Measurements from ENCODE around the gene FFAR3. TPM values are rescaled to one million over a fixed set of nuclear protein-coding genes. Genes with fewer than 3 reads are reported as not detected.

FFAR3 gene
- total and polyA plus RNA-seq, 2 of the 13 experiments (the other 11 are each of a cell fraction or from before 2014, with no cell fraction given), result not detected

DNA sequence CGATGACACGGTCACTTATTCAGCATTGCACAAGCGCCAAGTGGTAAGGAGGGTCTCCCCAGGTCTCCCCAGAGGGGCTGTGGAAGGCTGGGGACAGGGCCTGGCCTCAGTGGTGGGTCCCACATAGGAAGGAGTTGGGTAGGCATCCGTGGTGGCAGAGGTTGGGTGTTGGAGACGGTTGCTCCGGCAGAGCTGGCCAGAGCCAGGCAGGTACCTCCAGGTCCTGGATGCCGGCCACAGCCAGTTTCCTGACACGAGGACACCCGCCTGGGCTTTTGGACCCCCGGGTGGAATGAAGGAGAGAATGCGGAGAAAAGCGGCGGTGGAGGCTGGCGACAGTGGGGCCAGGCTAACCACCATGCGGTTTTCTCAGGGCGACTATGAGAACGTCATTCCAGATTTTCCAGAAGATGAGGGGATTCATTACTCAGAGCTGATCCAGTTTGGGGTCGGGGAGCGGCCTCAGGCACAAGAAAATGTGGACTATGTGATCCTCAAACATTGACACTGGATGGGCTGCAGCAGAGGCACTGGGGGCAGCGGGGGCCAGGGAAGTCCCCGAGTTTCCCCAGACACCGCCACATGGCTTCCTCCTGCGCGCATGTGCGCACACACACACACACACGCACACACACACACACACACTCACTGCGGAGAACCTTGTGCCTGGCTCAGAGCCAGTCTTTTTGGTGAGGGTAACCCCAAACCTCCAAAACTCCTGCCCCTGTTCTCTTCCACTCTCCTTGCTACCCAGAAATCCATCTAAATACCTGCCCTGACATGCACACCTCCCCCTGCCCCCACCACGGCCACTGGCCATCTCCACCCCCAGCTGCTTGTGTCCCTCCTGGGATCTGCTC, 11.8 kb upstream of the FFAR3 start (continued):
- TF ChIP-seq PAXIP1 (CRISPR knock-in tag; conservative IDR thresholded peaks at IDR 0.05), result peak; percentile 66
- TF ChIP-seq MEF2D (CRISPR knock-in tag; IDR thresholded peaks at IDR 0.05), result no peak
- TF ChIP-seq TEAD3 (CRISPR knock-in tag; optimal IDR thresholded peaks at IDR 0.05; ENCODE audit: borderline replicate concordance), result peak; percentile 54
- no peak for TF ChIP-seq ZNF136 (CRISPR knock-in tag; IDR thresholded peaks at IDR 0.05; ENCODE audit: low read depth)
- peak; percentile 64; the same call in 1 of the 2 replicates for TF ChIP-seq HOXA3 (CRISPR knock-in tag; IDR thresholded peaks at IDR 0.05)
- TF ChIP-seq, protein P1, sequence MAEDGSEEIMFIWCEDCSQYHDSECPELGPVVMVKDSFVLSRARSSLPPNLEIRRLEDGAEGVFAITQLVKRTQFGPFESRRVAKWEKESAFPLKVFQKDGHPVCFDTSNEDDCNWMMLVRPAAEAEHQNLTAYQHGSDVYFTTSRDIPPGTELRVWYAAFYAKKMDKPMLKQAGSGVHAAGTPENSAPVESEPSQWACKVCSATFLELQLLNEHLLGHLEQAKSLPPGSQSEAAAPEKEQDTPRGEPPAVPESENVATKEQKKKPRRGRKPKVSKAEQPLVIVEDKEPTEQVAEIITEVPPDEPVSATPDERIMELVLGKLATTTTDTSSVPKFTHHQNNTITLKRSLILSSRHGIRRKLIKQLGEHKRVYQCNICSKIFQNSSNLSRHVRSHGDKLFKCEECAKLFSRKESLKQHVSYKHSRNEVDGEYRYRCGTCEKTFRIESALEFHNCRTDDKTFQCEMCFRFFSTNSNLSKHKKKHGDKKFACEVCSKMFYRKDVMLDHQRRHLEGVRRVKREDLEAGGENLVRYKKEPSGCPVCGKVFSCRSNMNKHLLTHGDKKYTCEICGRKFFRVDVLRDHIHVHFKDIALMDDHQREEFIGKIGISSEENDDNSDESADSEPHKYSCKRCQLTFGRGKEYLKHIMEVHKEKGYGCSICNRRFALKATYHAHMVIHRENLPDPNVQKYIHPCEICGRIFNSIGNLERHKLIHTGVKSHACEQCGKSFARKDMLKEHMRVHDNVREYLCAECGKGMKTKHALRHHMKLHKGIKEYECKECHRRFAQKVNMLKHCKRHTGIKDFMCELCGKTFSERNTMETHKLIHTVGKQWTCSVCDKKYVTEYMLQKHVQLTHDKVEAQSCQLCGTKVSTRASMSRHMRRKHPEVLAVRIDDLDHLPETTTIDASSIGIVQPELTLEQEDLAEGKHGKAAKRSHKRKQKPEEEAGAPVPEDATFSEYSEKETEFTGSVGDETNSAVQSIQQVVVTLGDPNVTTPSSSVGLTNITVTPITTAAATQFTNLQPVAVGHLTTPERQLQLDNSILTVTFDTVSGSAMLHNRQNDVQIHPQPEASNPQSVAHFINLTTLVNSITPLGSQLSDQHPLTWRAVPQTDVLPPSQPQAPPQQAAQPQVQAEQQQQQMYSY (CRISPR knock-in tag; IDR thresholded peaks at IDR 0.05), result no peak
- TF ChIP-seq, protein P2, sequence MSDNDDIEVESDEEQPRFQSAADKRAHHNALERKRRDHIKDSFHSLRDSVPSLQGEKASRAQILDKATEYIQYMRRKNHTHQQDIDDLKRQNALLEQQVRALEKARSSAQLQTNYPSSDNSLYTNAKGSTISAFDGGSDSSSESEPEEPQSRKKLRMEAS (IDR thresholded peaks at IDR 0.05), result peak; percentile 19; the same call in 1 of the 2 replicates
- peak; percentile 80 for TF ChIP-seq MNT (IDR thresholded peaks at IDR 0.05)
- no peak for TF ChIP-seq POGK (CRISPR knock-in tag; conservative IDR thresholded peaks at IDR 0.05)
- TF ChIP-seq YEATS4 (CRISPR knock-in tag; IDR thresholded peaks at IDR 0.05; ENCODE audit: borderline replicate concordance), result no peak
- peak; percentile 28; the same call in 1 of the 2 replicates for TF ChIP-seq SALL1 (CRISPR knock-in tag; IDR thresholded peaks at IDR 0.05)
- peak; percentile 64; the same call in 1 of the 2 replicates for TF ChIP-seq ZBTB33 (CRISPR knock-in tag; IDR thresholded peaks at IDR 0.05)
- 0 out of 2 replicates have a peak, but pooled peaks have one; percentile 38 for TF ChIP-seq LCORL (IDR thresholded peaks at IDR 0.05)
- TF ChIP-seq LCORL (CRISPR knock-in tag; IDR thresholded peaks at IDR 0.05), result no peak
